ENCODE measurements around the gene EDIL3.

EDIL3 gene

GRCh38 chr5:83922699-83923098 is 462.0 kb downstream of the EDIL3 start:
- no peaks in the 10 kb centered on the region for H3K4me1 ChIP-seq (ENCODE audit: control insufficient read depth, low read length)
- no peaks in the 10 kb centered on the region for H3K9me3 ChIP-seq (ENCODE audit: control insufficient read depth, insufficient read depth, low read length)
- no peaks in the 10 kb centered on the region for H3F3A ChIP-seq (ENCODE audit: control insufficient read depth, insufficient read depth)
- H3K27me3 ChIP-seq (ENCODE audit: control insufficient read depth, low read length): no peaks in the 10 kb centered on the region
- no peak overlapping the region for H3K4me2 ChIP-seq (ENCODE audit: low read length)
- H4K20me1 ChIP-seq (ENCODE audit: control insufficient read depth, insufficient read depth, low read depth, low read length): no peaks in the 10 kb centered on the region
- no peak overlapping the region for H3K4me3 ChIP-seq (ENCODE audit: low read length)
- TF ChIP-seq EZH2phosphoT487 (IDR thresholded peaks at IDR 0.05; ENCODE audit: borderline replicate concordance, low read length): no peak
- TF ChIP-seq, protein P1, sequence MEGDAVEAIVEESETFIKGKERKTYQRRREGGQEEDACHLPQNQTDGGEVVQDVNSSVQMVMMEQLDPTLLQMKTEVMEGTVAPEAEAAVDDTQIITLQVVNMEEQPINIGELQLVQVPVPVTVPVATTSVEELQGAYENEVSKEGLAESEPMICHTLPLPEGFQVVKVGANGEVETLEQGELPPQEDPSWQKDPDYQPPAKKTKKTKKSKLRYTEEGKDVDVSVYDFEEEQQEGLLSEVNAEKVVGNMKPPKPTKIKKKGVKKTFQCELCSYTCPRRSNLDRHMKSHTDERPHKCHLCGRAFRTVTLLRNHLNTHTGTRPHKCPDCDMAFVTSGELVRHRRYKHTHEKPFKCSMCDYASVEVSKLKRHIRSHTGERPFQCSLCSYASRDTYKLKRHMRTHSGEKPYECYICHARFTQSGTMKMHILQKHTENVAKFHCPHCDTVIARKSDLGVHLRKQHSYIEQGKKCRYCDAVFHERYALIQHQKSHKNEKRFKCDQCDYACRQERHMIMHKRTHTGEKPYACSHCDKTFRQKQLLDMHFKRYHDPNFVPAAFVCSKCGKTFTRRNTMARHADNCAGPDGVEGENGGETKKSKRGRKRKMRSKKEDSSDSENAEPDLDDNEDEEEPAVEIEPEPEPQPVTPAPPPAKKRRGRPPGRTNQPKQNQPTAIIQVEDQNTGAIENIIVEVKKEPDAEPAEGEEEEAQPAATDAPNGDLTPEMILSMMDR (IDR thresholded peaks at IDR 0.05; ENCODE audit: low read depth, low read length, poor library complexity, severe bottlenecking): no peak
- H3K9me2 ChIP-seq (replicated peaks; ENCODE audit: control insufficient read depth, low read length): no peaks in the 10 kb centered on the region
- H3K36me3 ChIP-seq (ENCODE audit: control insufficient read depth, low read length): no peaks in the 10 kb centered on the region
- no peak overlapping the region for H3K27ac ChIP-seq (ENCODE audit: low read depth, low read length)
- H3K79me2 ChIP-seq (ENCODE audit: control insufficient read depth, low read length): no peaks in the 10 kb centered on the region

DNA sequence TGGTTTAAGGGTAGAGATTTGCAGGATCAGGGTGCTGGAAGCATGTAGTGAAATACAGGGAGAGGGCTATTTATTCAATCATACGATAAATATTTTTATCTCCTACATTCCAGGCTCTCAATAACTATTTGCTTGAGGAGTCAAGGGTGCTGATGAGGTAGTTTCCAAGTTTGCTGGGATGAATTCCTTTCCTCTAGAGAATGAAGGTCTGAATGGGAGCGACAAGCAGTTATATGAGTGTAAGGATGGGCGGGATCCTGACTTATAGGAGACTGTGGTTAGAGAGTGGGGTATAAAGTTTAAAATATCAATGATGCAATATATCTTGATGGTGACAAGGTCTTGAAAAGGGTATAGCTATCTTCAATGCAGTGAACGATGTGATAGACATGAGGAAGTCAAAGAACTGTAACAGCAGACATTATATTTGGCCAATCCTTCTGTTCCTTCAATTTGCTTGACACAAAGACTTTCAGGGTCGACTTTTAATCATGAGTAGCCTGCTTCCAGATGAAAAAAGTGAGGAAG is 462.9 kb downstream of the EDIL3 start:
- Histone ChIP-seq H3K36me3 (ENCODE audit: control insufficient read depth, low read length) (no peaks in the 10 kb centered on the region), H4K20me1 (ENCODE audit: control insufficient read depth, insufficient read depth, low read depth, low read length) (no peaks in the 10 kb centered on the region), H3K27ac (ENCODE audit: low read depth, low read length) (no peak overlapping the region), H3K4me2 (ENCODE audit: low read length) (no peak overlapping the region), H3K9me2 (replicated peaks; ENCODE audit: control insufficient read depth, low read length) (no peaks in the 10 kb centered on the region), H3K27me3 (ENCODE audit: control insufficient read depth, low read length) (no peaks in the 10 kb centered on the region), H3K9me3 (ENCODE audit: control insufficient read depth, insufficient read depth, low read length) (no peaks in the 10 kb centered on the region), H3K4me3 (ENCODE audit: low read length) (no peak overlapping the region), H3K79me2 (ENCODE audit: control insufficient read depth, low read length) (no peaks in the 10 kb centered on the region), H3F3A (ENCODE audit: control insufficient read depth, insufficient read depth) (no peaks in the 10 kb centered on the region), H3K4me1 (ENCODE audit: control insufficient read depth, low read length) (no peaks in the 10 kb centered on the region)
- TF ChIP-seq, protein P1 (IDR thresholded peaks at IDR 0.05; ENCODE audit: low read depth, low read length, poor library complexity, severe bottlenecking): no peak
- TF ChIP-seq EZH2phosphoT487 (IDR thresholded peaks at IDR 0.05; ENCODE audit: borderline replicate concordance, low read length): no peak

DNA sequence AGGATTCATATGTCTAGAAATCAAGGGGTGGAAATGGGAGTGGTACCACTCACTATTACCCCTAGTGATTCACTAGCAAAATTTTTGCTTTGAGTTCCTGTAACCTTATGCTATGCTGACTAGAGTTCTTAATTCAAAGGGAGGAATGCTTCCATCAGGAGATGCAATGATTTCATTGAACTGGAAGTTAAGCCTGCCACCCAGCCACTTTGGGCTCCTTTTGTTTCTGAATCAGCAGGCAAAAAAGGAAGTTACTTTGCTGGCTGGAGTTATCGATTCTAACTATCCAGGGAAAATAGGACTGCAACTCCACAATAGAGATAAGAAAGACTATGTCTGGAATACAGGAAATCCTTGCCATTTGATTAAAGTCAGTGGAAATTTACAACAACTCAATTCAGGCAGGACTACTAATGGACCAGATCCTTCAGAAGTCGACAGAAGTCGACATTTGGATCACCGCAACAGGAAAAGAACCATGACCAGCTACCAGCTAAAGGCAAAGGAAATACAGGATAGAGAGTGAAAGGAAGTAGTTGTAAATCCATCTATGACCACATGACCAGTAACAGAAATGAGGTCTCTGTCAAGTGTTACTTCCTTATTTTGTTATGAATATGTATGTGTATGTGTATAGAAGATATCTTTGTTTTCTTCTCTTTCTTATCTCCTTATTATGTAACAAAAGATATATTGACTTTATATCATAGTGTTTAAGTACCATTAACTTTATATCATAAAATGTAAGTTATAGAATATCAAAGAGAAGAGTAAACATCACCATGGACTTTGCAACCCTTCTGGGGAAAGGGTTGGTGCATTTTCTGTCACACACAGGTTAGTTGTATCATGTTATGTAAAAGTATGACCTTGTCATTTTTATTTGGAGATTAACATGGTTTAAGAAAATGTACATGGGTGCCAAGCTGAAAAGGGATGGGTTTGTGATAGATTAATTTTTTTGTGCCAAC is 465.3 kb downstream of the EDIL3 start:
- Histone ChIP-seq H3K27me3 (ENCODE audit: control insufficient read depth, low read length) (no peaks in the 10 kb centered on the region), H3K9me3 (ENCODE audit: control insufficient read depth, insufficient read depth, low read length) (no peaks in the 10 kb centered on the region), H3K9me2 (replicated peaks; ENCODE audit: control insufficient read depth, low read length) (no peaks in the 10 kb centered on the region; the same call in 1 of the 2 replicates), H3K27ac (ENCODE audit: low read depth, low read length) (no peak overlapping the region), H3K36me3 (ENCODE audit: control insufficient read depth, low read length) (no peaks in the 10 kb centered on the region), H3K79me2 (ENCODE audit: control insufficient read depth, low read length) (no peaks in the 10 kb centered on the region), H3F3A (ENCODE audit: control insufficient read depth, insufficient read depth) (no peaks in the 10 kb centered on the region), H4K20me1 (ENCODE audit: control insufficient read depth, insufficient read depth, low read depth, low read length) (no peaks in the 10 kb centered on the region), H3K4me1 (ENCODE audit: control insufficient read depth, low read length) (no peaks in the 10 kb centered on the region), H3K4me2 (ENCODE audit: low read length) (no peak overlapping the region), H3K4me3 (ENCODE audit: low read length) (no peak overlapping the region)
- no peak for TF ChIP-seq EZH2phosphoT487 (IDR thresholded peaks at IDR 0.05; ENCODE audit: borderline replicate concordance, low read length)
- TF ChIP-seq, protein P1 (IDR thresholded peaks at IDR 0.05; ENCODE audit: low read depth, low read length, poor library complexity, severe bottlenecking): no peak

Data from DOHH2 (cell line).